SJSA1 (cell line): ENCODE data around the gene PEF1. TPM values are rescaled to one million over a fixed set of nuclear protein-coding genes. Genes with fewer than 3 reads are reported as not detected.
"Not testable (repeated sequence)": the region's sequence is repeated elsewhere in the genome, so short reads cannot be mapped to it uniquely, and the experiment has no call there.

ENCODE experiments used
- DNase-seq, 2 experiments: peaks; one replicate each; pipeline ENCODE4 v3.0.0-alpha.2; 2015 to 2020; ENCODE audit warnings: low spot score in 2 of 2, low read depth in 1 of 2
- H3K27ac ChIP-seq: fragments of 250-450 bp; sonication (Bioruptor Pico); 2 replicates; pipeline ENCODE4 v1.5.1; 2020; ENCODE audit warnings: mild to moderate bottlenecking, moderate library complexity
- H3K27me3 ChIP-seq: fragments of 250-450 bp; sonication (Bioruptor Pico); replicated peaks from 2 replicates; pipeline ENCODE4 v1.5.1; 2020; ENCODE audit warnings: mild to moderate bottlenecking, moderate library complexity
- H3K36me3 ChIP-seq: fragments of 250-450 bp; sonication (Bioruptor Pico); 2 replicates; pipeline ENCODE4 v1.5.1; 2020; ENCODE audit warnings: mild to moderate bottlenecking
- H3K4me1 ChIP-seq: fragments of 250-450 bp; sonication (Bioruptor Pico); replicated peaks from 2 replicates; pipeline ENCODE4 v1.6.1; 2021; ENCODE audit warnings: mild to moderate bottlenecking
- H3K4me3 ChIP-seq: fragments of 250-450 bp; sonication (Bioruptor Pico); 2 replicates; pipeline ENCODE4 v1.5.1; 2020; ENCODE audit warnings: mild to moderate bottlenecking
- H3K9me3 ChIP-seq: fragments of 250-450 bp; sonication (Bioruptor Pico); replicated peaks from 2 replicates; pipeline ENCODE4 v1.5.1; 2020; ENCODE audit warnings: mild to moderate bottlenecking
- total RNA-seq: library from RNA; depleted of rRNA; stranded (reverse); fragments of >200 nt; shearing (Covaris generic); gene quantifications from 2 replicates; pipeline ENCODE4 v1.2.3, GENCODE V29; 2014

PEF1 gene
- total RNA-seq, 1 experiment from 2014 or later: 76.2 TPM

GRCh38 chr1:31593136-31593665 lies 51.5 kb downstream of the PEF1 start:
- H3K36me3 ChIP-seq: no peaks in the 10 kb centered on the region
- H3K4me1 ChIP-seq: peaks cover 25% of the 10 kb centered on the region
- peak in 1 of 2 experiments; percentile 36 for DNase-seq
- no peaks in the 10 kb centered on the region for H3K27me3 ChIP-seq
- no peaks in the 10 kb centered on the region for H3K9me3 ChIP-seq
- H3K4me3 ChIP-seq: no peak overlapping the region
- H3K27ac ChIP-seq: no peak overlapping the region

GRCh38 chr1:31592132-31592531 lies 52.5 kb downstream of the PEF1 start:
- Histone ChIP-seq H3K27me3 (no peaks in the 10 kb centered on the region), H3K27ac (no peak overlapping the region), H3K9me3 (no peaks in the 10 kb centered on the region), H3K4me3 (no peak overlapping the region), H3K36me3 (no peaks in the 10 kb centered on the region), H3K4me1 (peaks cover 33% of the 10 kb centered on the region)
- no peak for DNase-seq

GRCh38 chr1:31591425-31592093 lies 53.1 kb downstream of the PEF1 start:
- no peaks in the 10 kb centered on the region for H3K9me3 ChIP-seq
- no peak overlapping the region for H3K4me3 ChIP-seq
- no peaks in the 10 kb centered on the region for H3K36me3 ChIP-seq
- H3K27me3 ChIP-seq: no peaks in the 10 kb centered on the region
- no peak overlapping the region for H3K27ac ChIP-seq
- DNase-seq: no peak
- H3K4me1 ChIP-seq: peaks cover 33% of the 10 kb centered on the region

GRCh38 chr1:31588751-31589515 lies 55.7 kb downstream of the PEF1 start:
- Histone ChIP-seq H3K4me3 (peak overlapping the region; percentile 23), H3K27me3 (no peaks in the 10 kb centered on the region), H3K27ac (peak overlapping the region; percentile 88), H3K4me1 (peaks cover 35% of the 10 kb centered on the region), H3K36me3 (no peaks in the 10 kb centered on the region), H3K9me3 (no peaks in the 10 kb centered on the region)
- DNase-seq: peak; percentile 60 to 70

GRCh38 chr1:31587720-31588423 lies 56.8 kb downstream of the PEF1 start:
- H3K36me3 ChIP-seq: no peaks in the 10 kb centered on the region
- H3K27me3 ChIP-seq: no peaks in the 10 kb centered on the region
- H3K9me3 ChIP-seq: no peaks in the 10 kb centered on the region
- peak; percentile 64 to 80 for DNase-seq
- H3K4me3 ChIP-seq: no peak overlapping the region
- H3K27ac ChIP-seq: peak overlapping the region; percentile 88
- peaks cover 37% of the 10 kb centered on the region for H3K4me1 ChIP-seq

- peaks cover 37% of the 10 kb centered on the region for H3K4me1 ChIP-seq
- H3K27ac ChIP-seq, H3K36me3 ChIP-seq, H3K9me3 ChIP-seq, H3K27me3 ChIP-seq, H3K4me3 ChIP-seq, DNase-seq: not testable (repeated sequence)
Measured at GRCh38 chr1:31587328-31587699, 57.4 kb downstream of the PEF1 start.

GRCh38 chr1:31586376-31587327 lies 58.0 kb downstream of the PEF1 start:
- Histone ChIP-seq H3K36me3 (no peaks in the 10 kb centered on the region), H3K4me3 (no peak overlapping the region), H3K4me1 (peaks cover 35% of the 10 kb centered on the region), H3K27ac (no peak overlapping the region), H3K9me3 (no peaks in the 10 kb centered on the region), H3K27me3 (no peaks in the 10 kb centered on the region)
- DNase-seq: no peak

GRCh38 chr1:31585736-31586365 lies 58.8 kb downstream of the PEF1 start:
- H3K4me1 ChIP-seq: peaks cover 35% of the 10 kb centered on the region
- H3K9me3 ChIP-seq: no peaks in the 10 kb centered on the region

GRCh38 chr1:31584869-31585735 lies 59.6 kb downstream of the PEF1 start:
- Histone ChIP-seq H3K27me3 (no peaks in the 10 kb centered on the region), H3K4me1 (peaks cover 35% of the 10 kb centered on the region)

More at GRCh38 chr1:31585736-31586365, 58.8 kb downstream of the PEF1 start:
- Histone ChIP-seq H3K27me3 (no peaks in the 10 kb centered on the region), H3K27ac (no peak overlapping the region), H3K4me3 (no peak overlapping the region), H3K36me3 (no peaks in the 10 kb centered on the region)
- no peak for DNase-seq

GRCh38 chr1:31583995-31584868 lies 60.4 kb downstream of the PEF1 start:
- H3K4me1 ChIP-seq: peaks cover 30% of the 10 kb centered on the region
- no peaks in the 10 kb centered on the region for H3K9me3 ChIP-seq
- H3K4me3 ChIP-seq: no peak overlapping the region
- peak in 1 of 2 experiments; percentile 42 for DNase-seq
- H3K27me3 ChIP-seq: no peaks in the 10 kb centered on the region
- H3K36me3 ChIP-seq: no peaks in the 10 kb centered on the region
- H3K27ac ChIP-seq: no peak overlapping the region

More at GRCh38 chr1:31584869-31585735, 59.6 kb downstream of the PEF1 start:
- no peaks in the 10 kb centered on the region for H3K9me3 ChIP-seq
- no peak for DNase-seq
- no peaks in the 10 kb centered on the region for H3K36me3 ChIP-seq
- H3K4me3 ChIP-seq: no peak overlapping the region
- no peak overlapping the region for H3K27ac ChIP-seq
